Stimulated activated CD4-positive, alpha-beta T cell treated with anti-CD3 and anti-CD28 coated beads, Interleukin-2, amount 100 ng/mL, for 24 hours (primary cell): ENCODE measurements around the gene TOX4.
"Not testable (repeated sequence)": the region's sequence is repeated elsewhere in the genome, so short reads cannot be mapped to it uniquely, and the experiment has no call there.

ENCODE experiments used
- DNase-seq, 2 donors: peaks; one replicate each; pipeline ENCODE4 v3.0.0-alpha.2; 2020

TOX4 gene

GRCh38 chr14:21536418-21537089, 59.6 kb downstream of the TOX4 start:
- no peak for DNase-seq

- DNase-seq: no peak
These were observed 60.1 kb downstream of the TOX4 start for GRCh38 chr14:21537090-21537424.

DNA sequence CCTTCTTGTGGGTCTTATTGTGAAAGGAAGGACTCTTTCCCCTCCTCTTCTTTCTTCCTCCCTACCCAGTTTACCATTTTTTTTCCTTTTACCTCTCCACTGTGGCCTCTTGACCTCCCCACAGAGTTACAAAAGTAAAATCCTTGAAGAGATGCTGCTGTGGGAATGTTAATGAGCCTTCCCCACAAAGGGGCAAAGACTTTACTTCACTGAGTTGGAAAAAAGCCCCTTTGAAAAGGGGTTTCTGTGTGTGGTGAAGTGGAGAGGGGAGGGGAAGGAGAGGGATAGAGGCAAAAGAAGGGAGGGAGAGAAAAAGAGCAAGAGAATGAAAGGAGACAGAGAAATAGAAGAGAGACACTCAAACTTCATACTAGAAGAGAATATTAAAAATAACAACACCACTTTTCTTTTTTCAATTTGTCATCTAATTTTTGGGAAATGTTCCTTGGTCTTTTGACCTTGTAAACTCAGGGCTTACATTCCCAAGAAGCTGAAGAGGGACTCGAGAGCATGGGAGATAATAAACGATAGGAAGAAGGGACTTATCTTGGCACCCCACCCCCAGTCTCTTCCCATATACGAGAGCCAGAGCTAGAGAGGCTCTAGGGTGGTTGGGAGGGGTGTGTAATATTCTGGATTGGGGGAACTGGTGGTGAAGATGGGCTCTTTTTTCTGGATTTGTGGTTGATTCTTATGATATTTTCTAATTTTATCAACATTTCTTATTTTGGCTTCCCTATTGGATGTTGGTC, 62.4 kb downstream of the TOX4 start:
- no peak for DNase-seq

DNA sequence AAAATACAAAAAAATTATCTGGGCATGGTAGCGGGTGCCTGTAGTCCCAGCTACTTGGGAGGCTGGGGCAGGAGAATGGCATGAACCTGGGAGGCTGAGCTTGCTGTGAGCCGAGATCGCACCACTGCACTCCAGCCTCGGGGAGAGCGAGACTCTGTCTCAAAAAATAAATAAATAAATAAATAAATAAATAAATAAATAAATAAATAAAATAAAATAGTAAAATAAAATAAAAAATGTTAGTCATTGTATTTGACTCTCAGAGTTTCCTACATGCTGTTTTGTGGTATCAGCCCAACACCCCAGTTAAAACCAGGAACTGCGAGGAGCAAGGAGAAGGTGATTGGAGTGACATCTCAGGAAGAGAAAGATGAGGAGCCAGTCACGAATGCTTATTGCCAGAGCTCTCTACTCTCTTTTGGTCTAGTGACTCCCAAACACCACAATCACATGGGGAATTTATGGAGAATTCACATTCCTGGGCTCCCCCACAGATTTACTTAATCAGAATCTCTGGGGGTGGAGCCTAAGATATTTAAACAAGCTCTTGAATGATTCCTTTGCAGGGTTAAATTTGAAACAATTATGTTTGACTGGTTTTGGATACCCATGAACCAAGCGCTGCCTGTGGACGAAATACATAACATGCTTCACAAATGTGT, 64.5 kb downstream of the TOX4 start:
- no peak for DNase-seq

GRCh38 chr14:21543521-21543960, 66.5 kb downstream of the TOX4 start:
- no peak for DNase-seq

- no peak for DNase-seq
These were observed 67.0 kb downstream of the TOX4 start for GRCh38 chr14:21543963-21544362.

GRCh38 chr14:21544588-21544987, 67.6 kb downstream of the TOX4 start:
- DNase-seq: not testable (repeated sequence)
